HG02678 (cell line): Measurements from ENCODE around the gene C5orf47.
A peak's percentile ranks its signal among the peaks of the same experiment; 100 is the strongest.

Experiments used
- ATAC-seq: cut with Tn5 transposase; IDR thresholded peaks from one replicate; pipeline ENCODE4 v1.9.1; 2021; ENCODE audit warnings: mild to moderate bottlenecking, moderate library complexity; ENCODE audit not compliant: unreplicated experiment

Gene C5orf47

GRCh38 chr5:173988554-173989431 lies at the start of gene C5orf47:
C5orf47 (plus strand) TSS chr5:173989170; CDS start chr5:173989264, 94 bp downstream.
- no peak for ATAC-seq

- no peak for ATAC-seq
Observed at GRCh38 chr5:173940269-173940668, 48.7 kb upstream of the C5orf47 start.

GRCh38 chr5:173941102-173941501 lies 47.9 kb upstream of the C5orf47 start:
- no peak for ATAC-seq

GRCh38 chr5:173941758-173942401 lies 47.1 kb upstream of the C5orf47 start:
- ATAC-seq: no peak

- no peak for ATAC-seq
Observed at GRCh38 chr5:173944511-173944910, 44.5 kb upstream of the C5orf47 start.

- ATAC-seq: no peak
Observed at GRCh38 chr5:173945160-173945559, 43.8 kb upstream of the C5orf47 start.

GRCh38 chr5:173946323-173946722 lies 42.6 kb upstream of the C5orf47 start:
- ATAC-seq: no peak

GRCh38 chr5:173950829-173951228 lies 38.1 kb upstream of the C5orf47 start:
- ATAC-seq: no peak

- ATAC-seq: no peak
Observed at GRCh38 chr5:173953528-173954090, 35.4 kb upstream of the C5orf47 start.

- ATAC-seq: peak; percentile 51
Observed at GRCh38 chr5:173954671-173955521, 34.1 kb upstream of the C5orf47 start.

- ATAC-seq: no peak
Observed at GRCh38 chr5:173960986-173961385, 28.0 kb upstream of the C5orf47 start.

GRCh38 chr5:173961418-173961817 lies 27.6 kb upstream of the C5orf47 start:
- no peak for ATAC-seq

- ATAC-seq: no peak
Observed at GRCh38 chr5:173962436-173962972, 26.5 kb upstream of the C5orf47 start.

- no peak for ATAC-seq
Observed at GRCh38 chr5:173963182-173963838, 25.7 kb upstream of the C5orf47 start.

- no peak for ATAC-seq
Observed at GRCh38 chr5:173963867-173964441, 25.0 kb upstream of the C5orf47 start.

GRCh38 chr5:173964506-173964905 lies 24.5 kb upstream of the C5orf47 start:
- no peak for ATAC-seq

GRCh38 chr5:173967241-173967640 lies 21.7 kb upstream of the C5orf47 start:
- ATAC-seq: no peak

GRCh38 chr5:173968154-173968797 lies 20.7 kb upstream of the C5orf47 start:
- no peak for ATAC-seq
